H1 (cell line): ENCODE data around the gene CAPNS1. TPM values are rescaled to one million over a fixed set of nuclear protein-coding genes. Genes with fewer than 3 reads are reported as not detected.
A peak's percentile ranks its signal among the peaks of the same experiment; 100 is the strongest.

ENCODE experiments used
- HDAC2 ChIP-seq, 2 experiments: fragments of 300-600 bp in 1 of 2; sonication (generic) in 1 of 2; IDR thresholded peaks; 2 replicates each; pipeline ENCODE4 v1.6.1; 2011 to 2012; ENCODE audit warnings: low read depth in 2 of 2, low read length in 2 of 2, mild to moderate bottlenecking in 2 of 2, moderate library complexity in 2 of 2, borderline replicate concordance in 1 of 2, inconsistent platforms in 1 of 2
- TAF7 ChIP-seq: optimal IDR thresholded peaks from 2 replicates; pipeline ENCODE3; 2011; ENCODE audit warnings: low read depth, mild to moderate bottlenecking, inconsistent platforms, low read length, moderate library complexity, borderline replicate concordance
- polyA plus RNA-seq, 7 experiments: library from polyadenylated mRNA; depleted of rRNA in 3 of 7; stranded (reverse) in 5 of 7; unstranded in 2 of 7; fragments of >200 nt in 5 of 7; fragments of 200-250 nt in 2 of 7; gene quantifications; 1 replicate in 5 of 7; 2 replicates in 1 of 7; 4 replicates in 1 of 7; pipeline versions ENCODE4 v1.2.1 to v1.2.3, GENCODE V29; 2011 to 2013; ENCODE audit warnings: missing spikeins in 2 of 7, mixed read lengths in 2 of 7
- total RNA-seq: library from RNA; stranded (reverse); fragmentation: NEBNext Ultra II Directional; extraction: Animal tissue kit (Norgen Biotek cat#: 25700); gene quantifications from 2 replicates; pipeline ENCODE4 v1.2.1, GENCODE V29; 2021

Gene CAPNS1
- total and polyA plus RNA-seq, 2 of the 8 experiments (the other 6 are each of a cell fraction or from before 2014, with no cell fraction given), result 382 to 438 TPM

- TF ChIP-seq HDAC2 (IDR thresholded peaks at IDR 0.05; ENCODE audit: borderline replicate concordance in 1 of 2, low read depth in 2 of 2, low read length in 2 of 2) (0 out of 4 replicates have a peak, but pooled peaks of 1 of the 2 experiments have one; percentile 67), TAF7 (no peak)
Observed at GRCh38 chr19:36113894-36114720, 25.8 kb upstream of the CAPNS1 start (continued).
